Prostate gland (tissue), 2 donors: ENCODE measurements around the gene CPA5. TPM values are rescaled to one million over a fixed set of nuclear protein-coding genes. Genes with fewer than 3 reads are reported as not detected.

Source experiments
- DNase-seq: peaks from one replicate; pipeline ENCODE4 v3.0.0-alpha.2; 2019; ENCODE audit warnings: low spot score
- H3K27ac ChIP-seq, 2 donors: fragments of 200-600 bp; sonication (generic); 2 replicates each; pipeline ENCODE4 v1.5.1; 2017 to 2019
- H3K27me3 ChIP-seq: fragments of 200-600 bp; sonication (generic); replicated peaks from 2 replicates; pipeline ENCODE4 v1.5.1; 2019; ENCODE audit not compliant: insufficient read depth
- H3K36me3 ChIP-seq, 2 donors: fragments of 200-600 bp; sonication (generic); 1 replicate in 1 of 2; 2 replicates in 1 of 2; pipeline versions ENCODE4 v1.5.1 to v1.8.1; 2017 to 2019
- H3K4me1 ChIP-seq: fragments of 200-600 bp; sonication (generic); replicated peaks from 2 replicates; pipeline ENCODE4 v1.5.1; 2019
- H3K4me3 ChIP-seq, 2 donors: fragments of 200-600 bp; sonication (generic); 2 replicates each; pipeline ENCODE4 v1.5.1; 2017 to 2019
- H3K9me3 ChIP-seq: fragments of 200-600 bp; sonication (generic); 2 replicates; pipeline ENCODE4 v1.5.1; 2017
- POLR2A ChIP-seq: fragments of 450-650 bp; IDR thresholded peaks from one replicate; pipeline ENCODE4 v1.6.1; 2016; ENCODE audit warnings: antibody characterized with exemption, mild to moderate bottlenecking
- POLR2AphosphoS5 ChIP-seq: sonication (generic); formaldehyde crosslinking; IDR thresholded peaks from one replicate; pipeline ENCODE4 v1.6.1; 2017; ENCODE audit warnings: antibody characterized with exemption
- WGBS: methylation state at CpG from one replicate; pipeline ENCODE4 v1.1.5; 2018; 5-methylcytosine and 5-hydroxymethylcytosine counted together
- intact Hi-C: fragments of 100-400 bp; cut with DNase I; formaldehyde crosslinking; loops from one replicate; pipeline ENCODE4 v1.14.2; 2022
- total RNA-seq, 2 donors: library from RNA; depleted of rRNA; stranded (reverse); fragments of >200 nt; gene quantifications; one replicate each; pipeline ENCODE4 v1.1.0, GENCODE V29; 2016
- TF ChIP-seq, protein P1 (sequence below), 4 experiments: fragments of 200-600 bp in 2 of 4; fragments of 450-650 bp in 2 of 4; sonication (generic) in 2 of 4; IDR thresholded peaks; 1 replicate in 3 of 4; 2 replicates in 1 of 4; pipeline ENCODE4 v1.5.1; 2016 to 2019; ENCODE audit warnings: antibody characterized with exemption in 4 of 4, mild to moderate bottlenecking in 2 of 4, moderate library complexity in 2 of 4

CPA5 gene
- total RNA-seq, 2 donors from 2014 or later = 1.5 TPM; not detected in 1

DNA sequence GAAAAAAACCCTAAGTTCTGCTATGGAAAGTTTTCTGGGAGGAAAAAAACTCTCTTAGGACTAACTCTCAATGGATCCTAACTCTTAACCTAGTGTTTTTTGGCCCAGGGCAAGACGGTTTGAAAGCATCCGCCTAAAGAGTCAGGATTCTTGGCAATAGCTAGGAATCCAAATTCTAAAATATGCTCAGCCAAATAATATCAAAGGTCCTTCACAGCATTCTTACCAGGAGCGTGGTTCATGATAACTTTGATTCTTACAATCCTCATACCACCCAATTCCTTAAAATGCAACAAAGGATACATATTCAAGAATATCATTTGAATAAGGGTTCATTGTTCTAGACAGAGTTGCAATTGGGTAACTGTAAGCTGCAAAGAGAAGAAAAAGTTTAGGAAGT, 57.0 kb downstream of the CPA5 start:
- TF ChIP-seq POLR2A = no peak
- TF ChIP-seq POLR2AphosphoS5 = no peak
- TF ChIP-seq, protein P1, sequence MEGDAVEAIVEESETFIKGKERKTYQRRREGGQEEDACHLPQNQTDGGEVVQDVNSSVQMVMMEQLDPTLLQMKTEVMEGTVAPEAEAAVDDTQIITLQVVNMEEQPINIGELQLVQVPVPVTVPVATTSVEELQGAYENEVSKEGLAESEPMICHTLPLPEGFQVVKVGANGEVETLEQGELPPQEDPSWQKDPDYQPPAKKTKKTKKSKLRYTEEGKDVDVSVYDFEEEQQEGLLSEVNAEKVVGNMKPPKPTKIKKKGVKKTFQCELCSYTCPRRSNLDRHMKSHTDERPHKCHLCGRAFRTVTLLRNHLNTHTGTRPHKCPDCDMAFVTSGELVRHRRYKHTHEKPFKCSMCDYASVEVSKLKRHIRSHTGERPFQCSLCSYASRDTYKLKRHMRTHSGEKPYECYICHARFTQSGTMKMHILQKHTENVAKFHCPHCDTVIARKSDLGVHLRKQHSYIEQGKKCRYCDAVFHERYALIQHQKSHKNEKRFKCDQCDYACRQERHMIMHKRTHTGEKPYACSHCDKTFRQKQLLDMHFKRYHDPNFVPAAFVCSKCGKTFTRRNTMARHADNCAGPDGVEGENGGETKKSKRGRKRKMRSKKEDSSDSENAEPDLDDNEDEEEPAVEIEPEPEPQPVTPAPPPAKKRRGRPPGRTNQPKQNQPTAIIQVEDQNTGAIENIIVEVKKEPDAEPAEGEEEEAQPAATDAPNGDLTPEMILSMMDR (IDR thresholded peaks at IDR 0.05) = no peak

DNA sequence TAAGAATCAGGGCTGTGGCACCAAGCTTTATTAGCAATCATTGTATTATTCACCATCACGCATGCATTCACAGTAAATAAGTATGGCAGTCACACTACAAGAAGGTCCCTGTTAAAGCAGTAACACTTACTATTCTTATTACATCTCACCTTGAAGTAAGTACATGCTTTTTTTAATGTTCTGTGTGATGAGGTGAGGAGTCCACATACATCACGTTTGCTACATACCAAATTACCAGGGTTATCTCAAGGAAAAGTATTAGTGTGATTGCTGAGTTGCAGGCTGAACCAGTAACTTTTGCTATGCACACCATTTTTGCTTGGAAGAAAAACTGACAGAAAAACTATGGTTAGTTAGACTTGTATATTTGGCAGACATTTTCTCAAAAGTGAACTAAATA, 60.4 kb downstream of the CPA5 start:
- TF ChIP-seq POLR2AphosphoS5 = no peak
- TF ChIP-seq POLR2A = no peak
- TF ChIP-seq, protein P1 (IDR thresholded peaks at IDR 0.05) = no peak
- H3K36me3 ChIP-seq = no peaks in the 10 kb centered on the region
- H3K4me3 ChIP-seq = no peak overlapping the region
- WGBS = 92% methylated on average over 2 of the region's 2 CpGs
- no peak for DNase-seq
- no peaks in the 10 kb centered on the region for H3K9me3 ChIP-seq
- intact Hi-C loops = no loop called here
- H3K27ac ChIP-seq = no peak overlapping the region
- H3K4me1 ChIP-seq = no peaks in the 10 kb centered on the region
- no peaks in the 10 kb centered on the region for H3K27me3 ChIP-seq

More for the DNA sequence above, 57.0 kb downstream of the CPA5 start:
- Histone ChIP-seq H3K4me1 (no peaks in the 10 kb centered on the region), H3K36me3 (no peaks in the 10 kb centered on the region), H3K4me3 (no peak overlapping the region), H3K27ac (no peak overlapping the region), H3K27me3 (no peaks in the 10 kb centered on the region), H3K9me3 (no peaks in the 10 kb centered on the region)
- WGBS = 91% methylated on average over 3 of the region's 3 CpGs
- intact Hi-C loops = no loop called here
- no peak for DNase-seq

DNA sequence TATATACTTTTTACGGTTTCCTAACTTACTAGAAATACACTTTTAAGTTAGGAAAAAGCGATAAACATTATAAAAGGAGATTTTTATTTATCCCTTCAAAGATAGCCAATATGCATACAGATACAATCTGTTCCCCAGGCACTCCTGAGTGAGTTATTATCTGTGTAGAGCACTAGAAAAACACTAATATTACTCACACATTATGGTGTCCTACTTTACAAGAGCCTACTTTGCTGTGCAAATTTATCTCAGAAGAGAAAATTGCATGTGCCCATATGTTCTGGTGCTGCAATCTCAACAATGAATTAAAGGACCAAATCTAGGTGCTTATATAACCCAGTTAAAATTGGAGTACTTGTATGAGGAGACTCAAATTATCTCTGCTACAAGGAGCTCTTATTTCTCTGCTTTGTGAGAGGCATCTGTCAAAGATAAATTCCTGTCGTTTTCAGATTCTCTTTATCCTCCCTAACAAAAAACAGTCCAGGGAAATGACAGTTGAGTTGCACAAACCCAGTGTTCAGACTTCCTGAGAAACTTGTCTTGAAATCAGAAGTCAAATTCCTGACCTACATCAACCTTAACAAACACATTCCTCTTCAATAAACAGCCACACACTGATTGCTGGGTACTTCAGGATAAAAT, 64.6 kb downstream of the CPA5 start:
- Histone ChIP-seq H3K4me1 (no peaks in the 10 kb centered on the region), H3K36me3 (no peaks in the 10 kb centered on the region), H3K27ac (no peak overlapping the region), H3K4me3 (no peak overlapping the region), H3K27me3 (no peaks in the 10 kb centered on the region), H3K9me3 (no peaks in the 10 kb centered on the region)
- 54% methylated on average over 3 of the region's 3 CpGs for WGBS
- intact Hi-C loops = no loop called here
- TF ChIP-seq POLR2A = no peak
- TF ChIP-seq, protein P1 (IDR thresholded peaks at IDR 0.05) = no peak
- TF ChIP-seq POLR2AphosphoS5 = no peak
- DNase-seq = no peak

DNA sequence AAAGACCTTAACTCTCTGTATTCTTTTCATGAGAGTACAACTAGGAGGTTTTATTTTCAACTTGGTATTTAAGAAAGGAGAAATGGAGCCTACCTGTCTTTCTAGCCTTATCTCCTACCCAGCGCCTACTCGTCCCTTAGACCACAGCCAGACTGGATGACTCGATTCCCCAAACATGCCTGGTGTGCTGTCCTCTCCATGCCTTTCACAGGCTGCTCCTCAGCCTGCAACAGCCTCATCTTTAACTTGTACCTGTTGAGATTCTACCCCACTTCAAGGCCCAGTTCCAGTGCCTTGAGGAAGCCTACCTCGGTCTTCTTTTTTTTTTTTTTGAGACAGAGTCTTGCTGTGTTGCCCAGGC, 65.1 kb downstream of the CPA5 start:
- H3K4me1 ChIP-seq = no peaks in the 10 kb centered on the region
- no peaks in the 10 kb centered on the region for H3K36me3 ChIP-seq
- H3K9me3 ChIP-seq = no peaks in the 10 kb centered on the region
- no peak for DNase-seq
- intact Hi-C loops = no loop called here
- H3K27me3 ChIP-seq = no peaks in the 10 kb centered on the region
- TF ChIP-seq POLR2A (no peak), POLR2AphosphoS5 (no peak)
- TF ChIP-seq, protein P1 (IDR thresholded peaks at IDR 0.05) = no peak
- no peak overlapping the region for H3K27ac ChIP-seq
- WGBS = 94% methylated on average over 4 of the region's 4 CpGs
- no peak overlapping the region for H3K4me3 ChIP-seq

DNA sequence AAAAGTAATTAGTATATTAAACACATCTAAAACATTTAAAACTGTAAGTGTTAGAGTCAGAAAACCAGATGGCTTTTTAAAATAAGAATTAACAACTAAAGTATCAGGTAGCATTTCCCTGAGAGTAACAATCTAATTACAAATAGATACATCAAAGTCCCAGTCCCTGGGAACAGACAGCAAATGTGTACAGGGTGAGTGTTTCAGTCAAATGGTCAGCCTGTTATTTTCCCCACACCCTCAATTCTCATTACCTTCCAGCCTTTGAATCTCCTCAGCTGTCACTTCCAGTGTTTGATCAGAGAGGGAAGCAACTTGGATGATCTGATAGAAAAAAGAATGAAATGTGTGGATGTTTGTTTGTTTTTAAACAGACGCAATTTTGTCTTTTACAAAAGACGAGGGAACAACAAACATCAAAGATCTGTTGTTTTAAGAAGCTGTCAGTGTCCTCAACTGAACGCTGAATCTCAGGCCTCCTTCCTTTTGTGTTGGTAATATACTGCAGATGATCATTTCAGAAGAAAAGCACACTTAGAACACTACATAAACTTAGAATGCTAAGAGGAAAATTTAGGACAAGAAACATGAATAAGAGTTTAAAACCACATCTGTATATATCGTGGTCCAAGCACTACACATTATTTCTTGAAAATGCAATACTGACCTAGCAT, 66.4 kb downstream of the CPA5 start:
- TF ChIP-seq POLR2A = no peak
- TF ChIP-seq POLR2AphosphoS5 = no peak
- TF ChIP-seq, protein P1 (IDR thresholded peaks at IDR 0.05) = no peak
- intact Hi-C loops = no loop called here
- 49% methylated on average over 4 of the region's 4 CpGs for WGBS
- Histone ChIP-seq H3K36me3 (no peaks in the 10 kb centered on the region), H3K4me3 (no peak overlapping the region), H3K27me3 (no peaks in the 10 kb centered on the region), H3K27ac (no peak overlapping the region), H3K9me3 (no peaks in the 10 kb centered on the region), H3K4me1 (no peaks in the 10 kb centered on the region)
- no peak for DNase-seq
